Cardiac fibroblast (primary cell): ENCODE results near the gene NOP16.

Experiments
- DNase-seq, 2 donors: peaks; one replicate each; pipeline versions ENCODE4 v3.0.0 to v3.0.0-alpha.2; 2010; ENCODE audit warnings: low read depth in 2 of 2
- H3K4me3 ChIP-seq, 2 donors: replicated peaks in 1 of 2; 1 replicate in 1 of 2; 2 replicates in 1 of 2; pipeline ENCODE4 v1.5.1; 2011; ENCODE audit warnings: low read depth in 2 of 2, low read length in 2 of 2, mild to moderate bottlenecking in 2 of 2, moderate library complexity in 1 of 2
- TF ChIP-seq, protein P1 (sequence below): IDR thresholded peaks from one replicate; pipeline ENCODE4 v1.5.1; 2011; ENCODE audit warnings: low read depth, mild to moderate bottlenecking, low read length, inconsistent platforms

NOP16 gene

DNA sequence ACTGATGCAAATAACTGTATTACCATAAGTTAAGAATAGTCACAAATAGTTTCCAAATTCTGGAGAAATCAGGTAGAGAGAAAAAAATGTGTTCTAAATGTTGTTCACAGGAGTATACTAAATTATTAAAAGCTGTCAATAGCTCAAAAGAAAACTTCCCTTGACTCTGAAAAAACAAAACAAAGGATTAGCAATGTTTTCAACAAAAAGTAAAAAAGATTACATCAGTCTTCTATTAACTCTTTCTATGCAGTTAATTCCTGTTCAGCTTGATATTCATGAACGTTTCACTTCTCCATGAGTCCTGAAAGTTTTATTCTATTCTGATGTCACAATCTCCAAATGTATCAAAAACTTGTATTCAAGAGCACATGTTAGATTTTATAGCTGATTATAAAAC, 37.4 kb upstream of the NOP16 start:
- TF ChIP-seq, protein P1, sequence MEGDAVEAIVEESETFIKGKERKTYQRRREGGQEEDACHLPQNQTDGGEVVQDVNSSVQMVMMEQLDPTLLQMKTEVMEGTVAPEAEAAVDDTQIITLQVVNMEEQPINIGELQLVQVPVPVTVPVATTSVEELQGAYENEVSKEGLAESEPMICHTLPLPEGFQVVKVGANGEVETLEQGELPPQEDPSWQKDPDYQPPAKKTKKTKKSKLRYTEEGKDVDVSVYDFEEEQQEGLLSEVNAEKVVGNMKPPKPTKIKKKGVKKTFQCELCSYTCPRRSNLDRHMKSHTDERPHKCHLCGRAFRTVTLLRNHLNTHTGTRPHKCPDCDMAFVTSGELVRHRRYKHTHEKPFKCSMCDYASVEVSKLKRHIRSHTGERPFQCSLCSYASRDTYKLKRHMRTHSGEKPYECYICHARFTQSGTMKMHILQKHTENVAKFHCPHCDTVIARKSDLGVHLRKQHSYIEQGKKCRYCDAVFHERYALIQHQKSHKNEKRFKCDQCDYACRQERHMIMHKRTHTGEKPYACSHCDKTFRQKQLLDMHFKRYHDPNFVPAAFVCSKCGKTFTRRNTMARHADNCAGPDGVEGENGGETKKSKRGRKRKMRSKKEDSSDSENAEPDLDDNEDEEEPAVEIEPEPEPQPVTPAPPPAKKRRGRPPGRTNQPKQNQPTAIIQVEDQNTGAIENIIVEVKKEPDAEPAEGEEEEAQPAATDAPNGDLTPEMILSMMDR: no peak
- DNase-seq: no peak
- H3K4me3 ChIP-seq: no peak overlapping the region

DNA sequence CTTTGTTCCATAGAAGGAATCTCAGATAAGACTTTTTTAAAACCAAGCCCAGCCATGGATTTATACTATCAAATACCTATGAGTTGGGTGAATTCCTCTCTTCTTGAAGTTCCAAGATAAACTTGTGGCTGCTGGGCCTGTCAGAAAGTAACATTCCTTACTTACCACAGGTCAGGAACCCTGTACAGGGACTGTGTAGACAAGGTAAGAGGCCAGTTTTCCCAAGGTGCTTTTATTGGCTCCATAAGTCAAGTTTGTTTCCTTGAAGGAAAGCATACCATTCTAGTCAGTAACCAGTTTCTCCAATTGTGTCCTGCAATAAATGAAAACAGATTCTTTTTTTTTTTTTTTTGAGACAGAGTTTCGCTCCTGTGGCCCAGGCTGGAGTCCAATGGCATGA, 36.7 kb upstream of the NOP16 start:
- TF ChIP-seq, protein P1: no peak
- H3K4me3 ChIP-seq: no peak overlapping the region
- no peak for DNase-seq

DNA sequence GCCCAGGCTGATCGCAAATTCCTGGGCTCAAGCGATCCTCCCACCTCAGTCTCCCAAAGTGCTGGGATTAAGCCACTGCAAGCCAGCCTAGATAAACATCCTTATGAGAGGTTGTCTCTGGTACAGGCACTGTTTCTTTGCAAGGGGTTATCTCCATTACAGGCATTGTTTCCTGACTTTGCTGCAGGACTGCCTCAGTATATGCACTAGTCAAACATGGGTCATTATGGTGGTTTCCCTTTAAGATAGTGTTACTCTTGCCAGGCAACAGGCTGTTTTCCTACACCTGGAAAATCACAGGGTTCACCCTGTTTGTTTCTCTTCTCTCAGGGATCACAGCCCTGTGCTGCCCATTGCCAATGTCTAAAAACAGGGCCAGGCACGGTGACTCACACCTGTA, 35.8 kb upstream of the NOP16 start:
- no peak for DNase-seq
- no peak overlapping the region for H3K4me3 ChIP-seq
- TF ChIP-seq, protein P1: no peak

DNA sequence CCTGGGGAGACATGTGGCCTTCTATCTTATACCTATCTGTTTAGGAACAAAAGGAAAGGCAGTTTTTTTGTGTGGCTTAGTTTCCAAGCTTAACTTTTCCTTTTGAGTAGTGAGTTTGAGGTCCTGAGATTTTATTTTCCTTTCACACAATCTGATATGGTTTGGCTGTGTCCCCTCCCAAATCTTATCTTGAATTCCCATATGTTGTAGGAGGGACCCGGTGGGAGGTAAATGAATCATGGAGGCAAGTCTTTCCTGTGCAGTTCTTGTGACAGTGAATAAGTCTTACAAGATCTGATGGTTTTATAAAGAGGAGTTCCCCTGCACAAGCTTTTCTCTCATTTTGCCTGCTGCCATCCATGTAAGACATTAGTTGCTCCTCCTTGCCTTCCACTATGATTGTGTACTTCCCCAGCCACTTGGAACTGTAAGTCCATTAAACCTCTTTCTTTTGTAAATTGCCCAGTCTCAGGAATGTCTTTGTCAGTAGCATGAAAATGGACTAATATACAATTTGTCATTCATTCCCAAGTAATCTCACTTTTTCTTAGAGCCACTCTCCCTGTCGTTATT, 32.7 kb upstream of the NOP16 start:
- TF ChIP-seq, protein P1: no peak
- no peak overlapping the region for H3K4me3 ChIP-seq
- no peak for DNase-seq

DNA sequence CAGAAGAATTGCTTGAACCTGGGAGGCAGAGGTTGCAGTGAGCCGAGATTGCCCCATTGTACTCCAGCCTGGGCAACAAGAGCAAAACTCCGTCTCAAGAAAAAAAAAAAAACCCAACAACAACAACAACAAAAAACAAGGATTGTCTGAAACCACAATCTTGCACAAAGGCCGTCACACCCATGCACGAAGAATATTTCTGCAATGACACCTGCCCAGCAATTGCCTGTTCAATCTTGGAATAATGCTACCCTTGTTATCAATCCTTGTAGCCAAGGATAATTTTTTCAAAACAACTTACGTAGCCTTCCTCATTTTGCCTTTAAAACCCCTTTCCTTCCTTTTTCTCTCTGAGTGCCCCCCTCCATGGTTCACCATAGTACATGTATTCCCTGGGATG, 31.7 kb upstream of the NOP16 start:
- no peak for DNase-seq
- H3K4me3 ChIP-seq: no peak overlapping the region
- TF ChIP-seq, protein P1: no peak

DNA sequence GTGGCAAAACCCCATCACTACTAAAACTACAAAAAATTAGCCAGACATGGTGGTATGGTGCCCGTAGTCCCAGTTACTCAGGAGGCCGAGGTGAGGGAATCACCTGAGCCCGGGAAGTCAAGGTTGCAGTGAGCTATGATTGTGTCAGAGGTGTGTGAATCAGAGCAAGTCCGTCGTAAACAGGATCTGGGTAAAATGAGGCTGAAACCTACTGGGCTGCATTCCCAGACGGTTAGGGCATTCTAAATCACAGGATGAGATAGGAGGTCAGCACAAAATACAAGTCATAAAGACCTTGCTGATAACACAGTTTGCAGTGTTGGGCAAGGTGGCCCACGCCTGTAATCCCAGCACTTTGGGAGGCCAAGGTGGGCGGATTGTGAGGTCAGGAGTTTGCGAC, 29.9 kb upstream of the NOP16 start:
- DNase-seq: peak in 1 of 2 donors; percentile 24
- no peak overlapping the region for H3K4me3 ChIP-seq
- TF ChIP-seq, protein P1: no peak

DNA sequence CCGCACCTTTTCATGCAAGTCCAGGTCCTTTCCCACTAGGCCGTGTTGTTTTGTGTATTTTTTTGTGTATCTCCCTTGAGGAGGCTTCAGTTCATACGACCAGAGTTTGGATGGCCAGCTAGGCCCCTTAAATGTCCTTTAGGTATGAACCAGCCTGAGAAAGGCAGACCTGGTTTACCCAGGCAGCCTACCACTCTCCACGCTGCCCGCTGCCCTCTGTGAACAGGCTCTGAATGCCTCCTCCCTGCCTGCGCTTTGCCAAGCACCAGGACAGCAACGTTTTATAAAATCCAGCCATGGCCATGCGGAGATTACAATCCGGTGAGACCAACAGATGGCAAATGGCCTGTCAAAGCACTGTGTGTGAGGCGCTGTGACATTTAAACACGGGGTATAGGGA, 28.6 kb upstream of the NOP16 start:
- DNase-seq: no peak
- no peak overlapping the region for H3K4me3 ChIP-seq
- TF ChIP-seq, protein P1: no peak
